Immature natural killer cell (primary cell): Measurements from ENCODE around the gene MVB12B. TPM values are rescaled to one million over a fixed set of nuclear protein-coding genes. Genes with fewer than 3 reads are reported as not detected.

Experiments used
- DNase-seq, 3 donors: peaks; one replicate each; pipeline ENCODE4 v3.0.0; 2022; ENCODE audit warnings: mixed read lengths in 1 of 3
- H3K27ac Mint-ChIP-seq, 6 donors: one replicate each; pipeline ENCODE4 v1.8.0; 2020; ENCODE audit warnings: mixed read lengths in 6 of 6, mild to moderate bottlenecking in 5 of 6, inconsistent platforms in 4 of 6, moderate library complexity in 3 of 6
- H3K27me3 Mint-ChIP-seq, 3 donors: one replicate each; pipeline ENCODE4 v1.8.0; 2020 to 2021; ENCODE audit warnings: low read depth in 3 of 3, mild to moderate bottlenecking in 3 of 3, mixed read lengths in 3 of 3, moderate library complexity in 3 of 3, inconsistent platforms in 1 of 3
- H3K36me3 Mint-ChIP-seq, 3 donors: one replicate each; pipeline ENCODE4 v1.8.0; 2020; ENCODE audit warnings: mixed read lengths in 3 of 3, inconsistent platforms in 2 of 3, mild to moderate bottlenecking in 2 of 3
- H3K4me1 Mint-ChIP-seq, 2 donors: one replicate each; pipeline ENCODE4 v1.8.0; 2020; ENCODE audit warnings: inconsistent platforms in 2 of 2, mild to moderate bottlenecking in 2 of 2, mixed read lengths in 2 of 2, moderate library complexity in 1 of 2
- H3K4me3 Mint-ChIP-seq, 5 donors: one replicate each; pipeline ENCODE4 v1.8.0; 2020; ENCODE audit warnings: mild to moderate bottlenecking in 5 of 5, mixed read lengths in 5 of 5, inconsistent platforms in 3 of 5, moderate library complexity in 3 of 5
- H3K9me3 Mint-ChIP-seq, 6 donors: one replicate each; pipeline ENCODE4 v1.8.0; 2020; ENCODE audit warnings: mild to moderate bottlenecking in 6 of 6, mixed read lengths in 6 of 6, inconsistent platforms in 4 of 6, moderate library complexity in 3 of 6
- polyA plus RNA-seq, 3 donors: library from polyadenylated mRNA; unstranded; fragments of 300-500 nt; fragmentation: Illumina TruSeq; gene quantifications; one replicate each; pipeline ENCODE4 v1.2.3, GENCODE V29; 2021

The MVB12B gene
- polyA plus RNA-seq, 3 donors from 2014 or later = 0.54 to 1.2 TPM; not detected in 1

GRCh38 chr9:126296687-126297086 is 29.9 kb upstream of the MVB12B start:
- Mint-ChIP-seq H3K4me3 (no peak overlapping the region), H3K9me3 (no peaks in the 10 kb centered on the region), H3K36me3 (no peaks in the 10 kb centered on the region), H3K27ac (no peak overlapping the region), H3K27me3 (peaks cover 1 to 3% (median 2%) of the 10 kb centered on the region in 3 donors), H3K4me1 (no peaks in the 10 kb centered on the region)
- DNase-seq = no peak

GRCh38 chr9:126297661-126298060 is 29.0 kb upstream of the MVB12B start:
- no peak overlapping the region for H3K4me3 Mint-ChIP-seq

DNA sequence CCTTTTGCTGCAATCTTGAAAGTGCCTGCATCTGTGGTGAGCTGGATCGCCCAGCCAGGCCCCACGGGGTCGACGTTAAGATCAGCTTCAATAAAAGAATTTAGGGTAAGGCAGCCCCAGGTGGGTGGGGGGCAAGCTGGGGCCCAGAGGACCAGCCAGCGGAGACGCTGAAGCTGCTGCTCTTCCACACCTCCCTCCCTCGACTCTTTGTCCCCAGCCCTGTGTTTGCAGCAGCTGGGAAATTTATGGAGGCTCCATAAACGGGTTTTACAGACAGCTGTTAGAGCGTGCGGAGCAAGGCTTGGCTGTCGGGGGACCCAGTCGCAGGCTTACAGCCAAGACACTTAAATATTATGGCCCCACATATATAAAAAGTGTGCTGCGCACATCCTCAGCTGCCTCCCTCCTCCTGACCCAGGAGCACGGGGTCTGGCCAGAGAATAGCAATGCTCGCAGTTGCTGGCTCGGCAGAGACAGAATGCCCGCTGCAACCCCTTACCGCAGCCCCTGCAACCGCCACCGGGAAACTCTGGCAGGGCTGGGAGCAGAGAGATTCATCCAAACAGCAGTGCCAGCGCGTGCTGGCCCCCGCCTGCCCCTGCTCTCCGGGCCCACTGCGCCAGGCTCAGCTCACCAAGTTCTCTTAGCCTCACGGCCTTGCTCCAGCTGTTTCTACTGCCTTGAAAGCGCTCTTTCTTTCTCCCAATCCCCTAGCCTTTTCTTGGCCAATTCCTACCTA is 28.4 kb upstream of the MVB12B start:
- Mint-ChIP-seq H3K27ac (no peak overlapping the region), H3K4me3 (no peak overlapping the region)

More at GRCh38 chr9:126297661-126298060, 29.0 kb upstream of the MVB12B start:
- H3K27ac Mint-ChIP-seq = no peak overlapping the region
- no peaks in the 10 kb centered on the region for H3K4me1 Mint-ChIP-seq
- H3K36me3 Mint-ChIP-seq = no peaks in the 10 kb centered on the region
- no peak for DNase-seq
- H3K9me3 Mint-ChIP-seq = no peaks in the 10 kb centered on the region
- H3K27me3 Mint-ChIP-seq = peaks cover 1 to 3% (median 2%) of the 10 kb centered on the region in 3 donors

GRCh38 chr9:126299706-126300276 is 26.8 kb upstream of the MVB12B start:
- Mint-ChIP-seq H3K27ac (no peak overlapping the region), H3K4me3 (no peak overlapping the region), H3K9me3 (no peaks in the 10 kb centered on the region)

More for the DNA sequence above, 28.4 kb upstream of the MVB12B start:
- no peak for DNase-seq
- no peaks in the 10 kb centered on the region for H3K36me3 Mint-ChIP-seq
- no peaks in the 10 kb centered on the region for H3K9me3 Mint-ChIP-seq
- no peaks in the 10 kb centered on the region for H3K4me1 Mint-ChIP-seq
- H3K27me3 Mint-ChIP-seq = peaks cover 1 to 3% (median 2%) of the 10 kb centered on the region in 3 donors

DNA sequence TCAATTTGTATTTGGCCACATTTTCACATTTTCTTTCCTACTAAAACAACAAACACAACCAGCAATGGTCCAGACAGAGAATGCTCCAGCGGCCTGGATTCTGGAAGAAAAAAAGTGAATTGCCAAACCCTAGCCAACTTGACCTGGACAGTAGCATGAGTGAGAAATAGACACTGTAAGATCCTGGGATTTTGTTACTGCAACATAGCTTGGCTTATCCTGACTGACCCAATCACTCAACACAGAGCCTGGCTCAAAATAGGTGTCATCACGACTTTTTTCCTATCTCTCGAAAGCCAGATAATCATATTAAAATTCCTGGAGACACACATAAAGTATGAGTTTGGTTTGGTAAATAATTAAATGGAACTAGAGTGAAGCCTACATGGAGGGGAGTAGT is 25.4 kb upstream of the MVB12B start:
- Mint-ChIP-seq H3K36me3 (no peaks in the 10 kb centered on the region), H3K27ac (no peak overlapping the region), H3K9me3 (no peaks in the 10 kb centered on the region), H3K27me3 (peaks cover 2 to 7% (median 3%) of the 10 kb centered on the region in 3 donors), H3K4me1 (no peaks in the 10 kb centered on the region), H3K4me3 (no peak overlapping the region)
- no peak for DNase-seq

More at GRCh38 chr9:126299706-126300276, 26.8 kb upstream of the MVB12B start:
- peaks cover 2 to 7% (median 2%) of the 10 kb centered on the region in 3 donors for H3K27me3 Mint-ChIP-seq
- no peaks in the 10 kb centered on the region for H3K36me3 Mint-ChIP-seq
- no peaks in the 10 kb centered on the region for H3K4me1 Mint-ChIP-seq
- no peak for DNase-seq

DNA sequence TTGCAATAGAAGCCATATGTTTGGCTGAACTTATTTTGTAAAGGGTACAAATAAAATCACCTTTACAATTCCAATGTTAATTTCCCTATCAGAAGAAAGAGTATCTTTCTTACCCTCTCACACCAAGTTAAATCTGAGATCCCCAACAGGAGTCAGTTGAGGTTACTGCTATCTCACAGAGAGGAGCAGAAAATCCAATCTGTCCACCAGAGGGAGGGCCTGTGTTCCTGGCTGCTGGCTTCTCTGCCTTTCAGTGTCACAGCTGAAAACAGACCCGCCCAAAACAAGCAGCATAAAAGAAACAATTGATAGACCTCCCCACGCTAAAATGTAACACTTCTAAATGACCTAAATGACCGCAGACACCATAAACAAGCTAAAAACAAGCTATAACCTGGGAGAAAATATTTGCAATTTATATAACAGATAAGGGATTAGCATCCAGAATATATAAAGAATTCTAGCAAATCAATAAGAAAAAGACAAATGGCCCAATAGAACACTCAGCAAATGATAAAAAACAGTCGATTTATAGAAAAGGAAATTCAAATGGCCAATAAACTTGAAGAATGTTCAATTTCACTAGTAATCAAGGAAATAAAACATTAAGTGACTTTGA is 24.5 kb upstream of the MVB12B start:
- no peak overlapping the region for H3K27ac Mint-ChIP-seq
- no peaks in the 10 kb centered on the region for H3K4me1 Mint-ChIP-seq
- DNase-seq = peak; percentile 15 to 42 (median 34)
- H3K36me3 Mint-ChIP-seq = no peaks in the 10 kb centered on the region
- H3K27me3 Mint-ChIP-seq = peaks cover 2 to 3% (median 3%) of the 10 kb centered on the region in 3 donors
- H3K9me3 Mint-ChIP-seq = no peaks in the 10 kb centered on the region
- no peak overlapping the region for H3K4me3 Mint-ChIP-seq

DNA sequence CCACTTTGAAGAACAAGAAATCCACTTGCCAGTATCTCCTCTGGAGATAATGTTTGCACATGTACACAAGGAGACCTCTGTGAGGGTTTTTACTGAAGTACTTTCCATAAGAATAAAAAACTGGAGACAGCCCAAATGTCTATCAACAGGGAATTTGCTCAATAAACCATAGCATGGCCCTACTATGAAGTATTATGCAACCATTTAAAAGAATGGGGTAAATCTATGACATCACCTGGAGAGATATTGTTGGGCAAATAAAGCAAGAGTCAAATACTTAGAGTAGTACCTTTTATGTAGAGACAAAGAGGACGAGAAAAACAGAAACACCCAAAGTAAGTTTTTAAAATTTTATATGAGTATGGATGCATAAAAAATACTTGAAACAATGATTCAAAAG is 23.9 kb upstream of the MVB12B start:
- no peak overlapping the region for H3K27ac Mint-ChIP-seq
- peaks cover 0 to 3% (median 2%) of the 10 kb centered on the region in 3 donors for H3K27me3 Mint-ChIP-seq
- no peaks in the 10 kb centered on the region for H3K36me3 Mint-ChIP-seq
- no peak for DNase-seq
- H3K4me3 Mint-ChIP-seq = no peak overlapping the region
- H3K4me1 Mint-ChIP-seq = no peaks in the 10 kb centered on the region
- no peaks in the 10 kb centered on the region for H3K9me3 Mint-ChIP-seq

DNA sequence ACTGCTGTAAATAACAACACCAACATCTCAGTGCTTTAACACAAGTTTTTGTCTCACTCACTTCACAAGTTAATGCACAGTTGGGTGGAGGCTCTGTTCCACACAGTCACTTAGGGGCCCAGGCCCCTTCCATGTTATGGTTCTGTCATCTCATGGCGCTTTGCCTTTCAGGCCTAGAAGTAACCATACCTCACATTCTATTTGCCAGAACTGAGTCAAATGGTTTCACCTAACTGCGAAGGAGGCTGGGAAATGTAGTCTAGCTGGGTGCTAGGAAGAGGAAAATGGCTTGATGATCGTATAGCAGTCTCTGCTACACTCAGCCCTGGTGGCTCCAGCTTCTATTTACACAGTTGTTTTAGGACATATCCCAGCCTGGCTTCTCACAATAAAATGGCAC is 23.1 kb upstream of the MVB12B start:
- Mint-ChIP-seq H3K27ac (no peak overlapping the region), H3K4me3 (no peak overlapping the region), H3K36me3 (no peaks in the 10 kb centered on the region), H3K9me3 (no peaks in the 10 kb centered on the region), H3K27me3 (peaks cover 0 to 3% (median 2%) of the 10 kb centered on the region in 3 donors), H3K4me1 (no peaks in the 10 kb centered on the region)
- DNase-seq = no peak

DNA sequence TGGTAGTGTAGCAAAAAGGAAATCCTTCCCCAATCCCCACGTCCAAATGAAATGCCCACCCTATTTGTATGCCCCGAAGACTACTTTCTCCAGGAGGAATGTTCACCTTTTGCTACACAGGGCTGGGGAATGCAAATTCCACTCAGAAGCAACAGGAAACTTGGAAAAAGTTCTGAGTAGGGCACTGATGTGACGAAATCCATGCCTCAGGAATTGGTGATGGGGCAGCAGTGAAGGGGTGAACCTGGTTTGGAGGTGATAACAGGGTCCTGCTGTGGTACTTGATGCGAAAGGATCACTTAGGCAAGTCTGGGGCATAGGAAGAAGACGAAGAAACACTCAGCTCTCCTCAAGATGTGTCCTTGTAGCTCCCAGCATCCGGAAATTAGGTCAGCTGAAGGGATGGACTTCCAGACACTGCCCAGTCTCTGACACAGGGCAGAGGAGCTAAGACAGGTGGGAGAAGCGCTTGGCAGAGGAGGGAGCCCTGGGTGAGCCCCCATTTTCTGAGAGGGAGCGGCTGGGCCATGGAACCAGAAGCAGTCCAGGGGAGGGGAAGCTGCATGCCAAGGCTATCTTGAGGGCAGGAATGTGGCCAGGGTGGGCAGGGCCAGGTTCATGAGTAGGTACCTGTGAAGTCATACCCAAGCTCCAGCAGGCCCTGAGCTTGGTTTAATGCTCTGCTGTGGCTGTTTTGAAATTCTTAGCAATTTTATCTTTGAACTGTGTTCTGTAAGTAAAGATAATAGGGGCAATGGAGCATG is 22.2 kb upstream of the MVB12B start:
- no peak for DNase-seq
- Mint-ChIP-seq H3K4me1 (no peaks in the 10 kb centered on the region), H3K27me3 (peaks cover 0 to 3% (median 2%) of the 10 kb centered on the region in 3 donors), H3K36me3 (no peaks in the 10 kb centered on the region), H3K4me3 (no peak overlapping the region), H3K27ac (no peak overlapping the region), H3K9me3 (no peaks in the 10 kb centered on the region)

DNA sequence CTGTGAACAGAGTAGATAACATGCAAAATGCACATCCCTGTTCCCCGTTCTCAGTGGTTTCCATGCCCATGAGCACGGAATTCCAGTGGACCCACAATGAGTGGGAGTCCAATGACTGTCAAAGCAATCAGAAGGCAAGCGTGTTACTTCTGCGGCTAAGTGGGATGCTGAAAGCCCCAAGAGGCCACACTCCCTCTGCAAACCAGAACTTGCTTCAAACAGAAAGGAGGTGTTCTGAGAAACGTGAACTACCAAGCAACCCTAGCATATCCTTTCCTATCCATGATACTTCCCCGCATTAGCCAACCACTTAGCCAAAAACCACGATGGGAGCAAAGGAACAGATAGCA is 21.7 kb upstream of the MVB12B start:
- H3K4me1 Mint-ChIP-seq = no peaks in the 10 kb centered on the region
- H3K36me3 Mint-ChIP-seq = no peaks in the 10 kb centered on the region
- DNase-seq = no peak
- H3K9me3 Mint-ChIP-seq = no peaks in the 10 kb centered on the region
- H3K27me3 Mint-ChIP-seq = peaks cover 0 to 3% (median 2%) of the 10 kb centered on the region in 3 donors
- no peak overlapping the region for H3K4me3 Mint-ChIP-seq
- no peak overlapping the region for H3K27ac Mint-ChIP-seq

DNA sequence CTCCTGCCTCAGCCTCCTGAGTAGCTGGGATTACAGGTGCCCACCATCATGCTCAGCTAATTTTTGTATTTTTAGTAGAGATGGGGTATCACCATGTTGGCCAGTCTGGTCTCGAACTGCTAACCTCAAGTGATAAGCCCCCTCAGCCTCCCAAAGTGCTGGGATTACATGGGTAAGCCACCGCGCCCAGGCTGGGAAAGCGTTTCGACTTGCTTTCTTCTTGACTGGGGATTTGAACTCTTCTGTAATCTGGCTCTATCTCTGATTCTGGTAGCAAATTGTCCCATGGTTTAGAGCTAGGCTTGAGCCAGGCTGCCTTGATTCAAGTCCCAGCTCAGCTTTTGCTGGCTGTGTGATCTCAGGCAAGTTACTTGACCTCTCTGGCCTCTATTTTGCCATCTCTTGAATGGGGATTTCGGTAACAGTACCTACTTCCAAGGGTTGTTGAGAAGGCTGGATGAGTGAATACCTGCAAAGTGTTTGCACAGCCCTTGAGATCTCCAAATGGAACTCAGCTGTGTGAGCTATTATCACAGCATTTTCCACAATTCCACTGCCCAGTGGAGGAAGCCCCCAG is 20.5 kb upstream of the MVB12B start:
- no peaks in the 10 kb centered on the region for H3K4me1 Mint-ChIP-seq
- H3K36me3 Mint-ChIP-seq = no peaks in the 10 kb centered on the region
- no peaks in the 10 kb centered on the region for H3K9me3 Mint-ChIP-seq
- no peak overlapping the region for H3K4me3 Mint-ChIP-seq
- no peak for DNase-seq
- H3K27me3 Mint-ChIP-seq = peaks cover 0 to 3% (median 2%) of the 10 kb centered on the region in 3 donors
- H3K27ac Mint-ChIP-seq = no peak overlapping the region

GRCh38 chr9:126307322-126308061 is 19.1 kb upstream of the MVB12B start:
- Mint-ChIP-seq H3K4me1 (no peaks in the 10 kb centered on the region), H3K27ac (no peak overlapping the region), H3K27me3 (peaks cover 0 to 3% (median 2%) of the 10 kb centered on the region in 3 donors), H3K4me3 (no peak overlapping the region), H3K9me3 (no peaks in the 10 kb centered on the region), H3K36me3 (no peaks in the 10 kb centered on the region)
- no peak for DNase-seq
